GM20000 (cell line): Measurements from ENCODE around the gene CRLF1.

Source experiments
- DNase-seq: peaks from one replicate; pipeline ENCODE4 v3.0.0; 2012; ENCODE audit warnings: low spot score
- TF ChIP-seq, protein P1 (sequence below): IDR thresholded peaks from 2 replicates; pipeline ENCODE4 v1.5.1; 2012; ENCODE audit warnings: mild to moderate bottlenecking, control low read depth; ENCODE audit errors: extremely low read depth, missing control alignments

The CRLF1 gene

DNA sequence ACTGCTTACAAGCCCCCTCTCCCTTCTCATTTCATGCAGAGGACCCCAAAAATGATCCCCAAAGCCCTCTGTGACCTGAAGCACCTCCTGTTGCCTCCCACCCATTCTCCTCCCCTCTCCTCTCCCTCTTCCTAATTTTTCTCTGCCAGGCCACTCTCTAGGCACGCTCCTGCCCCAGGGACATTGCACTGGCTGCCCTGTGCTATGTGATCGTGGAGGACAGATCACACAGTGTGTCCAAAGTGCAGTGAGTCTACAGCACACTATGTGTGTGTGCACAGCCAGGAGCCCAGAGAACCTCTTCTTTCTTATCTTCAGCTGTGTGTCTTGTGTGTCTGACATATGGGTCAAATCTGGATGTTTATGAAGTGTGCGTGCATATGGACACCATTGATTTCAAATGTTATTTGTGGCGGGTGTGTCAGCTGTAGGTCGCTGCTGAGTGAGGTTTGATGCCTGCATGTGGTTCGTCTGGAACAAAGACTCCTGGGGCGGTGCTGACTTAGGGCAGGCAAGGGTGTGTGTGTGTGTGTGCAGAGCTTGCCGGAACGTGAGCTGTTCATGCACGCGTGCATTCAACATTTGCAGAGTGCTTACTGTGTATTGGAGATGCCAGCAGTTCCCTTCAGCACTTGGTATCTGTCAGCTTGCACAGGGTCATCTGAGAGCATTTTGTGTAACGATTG, 28.2 kb upstream of the CRLF1 start:
- no peak for DNase-seq
- TF ChIP-seq, protein P1, sequence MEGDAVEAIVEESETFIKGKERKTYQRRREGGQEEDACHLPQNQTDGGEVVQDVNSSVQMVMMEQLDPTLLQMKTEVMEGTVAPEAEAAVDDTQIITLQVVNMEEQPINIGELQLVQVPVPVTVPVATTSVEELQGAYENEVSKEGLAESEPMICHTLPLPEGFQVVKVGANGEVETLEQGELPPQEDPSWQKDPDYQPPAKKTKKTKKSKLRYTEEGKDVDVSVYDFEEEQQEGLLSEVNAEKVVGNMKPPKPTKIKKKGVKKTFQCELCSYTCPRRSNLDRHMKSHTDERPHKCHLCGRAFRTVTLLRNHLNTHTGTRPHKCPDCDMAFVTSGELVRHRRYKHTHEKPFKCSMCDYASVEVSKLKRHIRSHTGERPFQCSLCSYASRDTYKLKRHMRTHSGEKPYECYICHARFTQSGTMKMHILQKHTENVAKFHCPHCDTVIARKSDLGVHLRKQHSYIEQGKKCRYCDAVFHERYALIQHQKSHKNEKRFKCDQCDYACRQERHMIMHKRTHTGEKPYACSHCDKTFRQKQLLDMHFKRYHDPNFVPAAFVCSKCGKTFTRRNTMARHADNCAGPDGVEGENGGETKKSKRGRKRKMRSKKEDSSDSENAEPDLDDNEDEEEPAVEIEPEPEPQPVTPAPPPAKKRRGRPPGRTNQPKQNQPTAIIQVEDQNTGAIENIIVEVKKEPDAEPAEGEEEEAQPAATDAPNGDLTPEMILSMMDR = no peak

DNA sequence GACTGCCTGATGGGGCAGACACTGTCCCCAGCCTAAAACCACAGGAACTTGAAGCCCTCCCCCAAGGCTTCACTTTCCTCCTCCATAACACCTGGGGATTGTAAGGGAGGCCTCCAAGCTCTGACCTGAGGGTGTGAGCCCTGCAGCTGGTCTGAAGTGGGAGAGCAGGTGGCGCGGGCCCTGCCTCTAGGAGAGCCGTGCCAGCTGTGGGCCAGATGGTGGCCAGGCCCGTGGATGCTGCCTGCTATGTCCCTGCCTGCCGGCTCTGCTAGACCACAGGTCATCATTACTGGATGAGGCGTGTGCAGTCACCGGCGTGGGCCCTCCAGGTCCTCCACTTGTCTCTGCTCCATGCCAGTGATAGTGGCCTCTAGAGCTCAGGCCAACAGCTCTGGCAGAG, 26.7 kb upstream of the CRLF1 start:
- no peak for DNase-seq
- TF ChIP-seq, protein P1 = no peak

GRCh38 chr19:18629166-18630088, 22.8 kb upstream of the CRLF1 start:
- DNase-seq = no peak
- TF ChIP-seq, protein P1 = no peak

DNA sequence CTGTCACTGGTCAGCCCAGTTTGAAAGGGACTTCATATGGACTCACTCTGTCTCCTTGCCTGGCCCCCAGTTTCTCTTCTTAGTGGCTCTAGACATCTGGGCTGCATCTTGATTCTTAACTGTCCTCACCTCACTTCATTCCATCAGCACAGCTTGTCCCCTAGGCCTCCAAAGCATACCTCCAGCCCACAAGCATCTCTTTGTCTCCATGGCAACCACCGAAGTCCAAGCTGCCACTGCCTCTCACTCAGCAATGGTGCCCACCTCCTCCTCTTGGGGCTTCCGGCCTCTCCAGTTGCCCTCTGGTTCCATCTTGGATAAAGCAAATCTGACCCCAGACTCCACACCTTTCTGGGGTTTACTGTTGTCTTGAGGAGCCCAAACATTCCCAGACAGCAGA, 20.3 kb upstream of the CRLF1 start:
- no peak for DNase-seq
- TF ChIP-seq, protein P1 = no peak

DNA sequence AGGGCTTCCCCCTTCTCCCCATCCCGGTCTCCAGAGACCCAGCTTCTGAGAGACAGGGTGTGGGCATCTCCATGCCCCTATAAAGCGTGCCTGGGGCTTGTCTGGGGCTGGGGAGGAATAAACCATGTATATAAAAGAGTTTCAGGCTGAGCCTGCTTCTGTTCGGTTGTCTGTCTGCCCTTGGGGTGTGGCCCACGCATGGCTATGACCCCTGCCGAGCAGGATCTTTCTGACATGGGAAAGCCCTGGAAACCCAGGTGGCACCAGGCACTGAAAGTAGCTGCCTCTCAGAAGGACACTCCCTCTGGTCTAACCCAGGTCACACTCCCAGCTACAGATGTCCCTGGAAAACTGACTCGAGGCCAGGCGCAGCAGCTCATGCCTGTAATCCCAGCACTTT, 14.3 kb upstream of the CRLF1 start:
- DNase-seq = no peak
- TF ChIP-seq, protein P1 = no peak

- no peak for DNase-seq
Measured at GRCh38 chr19:18620311-18620710, 13.7 kb upstream of the CRLF1 start.

More at GRCh38 chr19:18620311-18620710, 13.7 kb upstream of the CRLF1 start:
- TF ChIP-seq, protein P1 = no peak
